IMR-90 (cell line): ENCODE data around the gene FAM234B.

ENCODE experiments used
- CTCF ChIP-seq: conservative IDR thresholded peaks from 2 replicates; pipeline ENCODE4 v1.5.1; 2012; ENCODE audit warnings: mild to moderate bottlenecking, low read depth, low read length, improper control_type of control experiment
- ELK1 ChIP-seq: fragments of 150-350 bp; IDR thresholded peaks from 2 replicates; pipeline ENCODE4 v1.6.1; 2016; ENCODE audit warnings: low read depth, mild to moderate bottlenecking, low read length, moderate library complexity, borderline replicate concordance
- FOS ChIP-seq: fragments of 150-350 bp; IDR thresholded peaks from 2 replicates; pipeline ENCODE4 v1.6.1; 2016; ENCODE audit warnings: low read depth, low read length
- MAFK ChIP-seq: IDR thresholded peaks from 2 replicates; pipeline ENCODE4 v1.6.1; 2012; ENCODE audit warnings: low read depth, low read length, improper control_type of control experiment
- MAZ ChIP-seq: IDR thresholded peaks from 2 replicates; pipeline ENCODE4 v1.6.1; 2012; ENCODE audit warnings: low read depth, mild to moderate bottlenecking, low read length, improper control_type of control experiment, moderate library complexity, borderline replicate concordance
- NFE2L2 ChIP-seq: fragments of 150-350 bp; IDR thresholded peaks from 2 replicates; pipeline ENCODE4 v1.6.1; 2016; ENCODE audit warnings: low read depth, mild to moderate bottlenecking, low read length
- POLR2A ChIP-seq: IDR thresholded peaks from 2 replicates; pipeline ENCODE4 v1.6.1; 2012; ENCODE audit warnings: mild to moderate bottlenecking, low read depth, low read length
- RAD21 ChIP-seq: IDR thresholded peaks from 2 replicates; pipeline ENCODE4 v1.6.1; 2012; ENCODE audit warnings: low read length, improper control_type of control experiment
- RCOR1 ChIP-seq: IDR thresholded peaks from 2 replicates; pipeline ENCODE4 v1.6.1; 2012; ENCODE audit warnings: mild to moderate bottlenecking, low read length, improper control_type of control experiment; ENCODE audit not compliant: insufficient replicate concordance
- SMC3 ChIP-seq: fragments of 150-350 bp; IDR thresholded peaks from 2 replicates; pipeline ENCODE4 v1.6.1; 2016; ENCODE audit warnings: low read depth, mild to moderate bottlenecking, antibody characterized with exemption, low read length, moderate library complexity

GRCh38 chr12:13002301-13003097 is 41.7 kb upstream of the FAM234B start:
- TF ChIP-seq ELK1 (no peak), RCOR1 (no peak), CTCF (no peak), RAD21 (no peak), NFE2L2 (no peak), POLR2A (no peak), MAFK (no peak), MAZ (no peak), FOS (no peak), SMC3 (no peak)
